RWPE2 (cell line): ENCODE measurements around the gene DMD.

Experiments
- ATAC-seq: fragments of 200-7000 bp; cut with Tn5 transposase; 3 replicates; pipeline ENCODE4 v1.9.1; 2021; ENCODE audit warnings: low read depth
- DNase-seq: peaks from one replicate; pipeline ENCODE4 v3.0.0-alpha.2; 2020; ENCODE audit warnings: low spot score
- H3K27ac ChIP-seq: fragments of 450-650 bp; 2 replicates; pipeline ENCODE4 v1.5.1; 2017; ENCODE audit warnings: mild to moderate bottlenecking; ENCODE audit not compliant: poor library complexity, severe bottlenecking
- H3K27me3 ChIP-seq: fragments of 250-450 bp; sonication (Bioruptor Pico); 2 replicates; pipeline ENCODE4 v1.5.1; 2021; ENCODE audit warnings: mild to moderate bottlenecking, moderate library complexity; ENCODE audit not compliant: insufficient read depth, poor library complexity, severe bottlenecking
- H3K36me3 ChIP-seq: fragments of 250-450 bp; sonication (Bioruptor Pico); 2 replicates; pipeline ENCODE4 v1.5.1; 2020; ENCODE audit warnings: low read depth, mild to moderate bottlenecking, moderate library complexity
- H3K4me1 ChIP-seq: fragments of 250-450 bp; sonication (Bioruptor Pico); 2 replicates; pipeline ENCODE4 v1.5.1; 2021; ENCODE audit warnings: mild to moderate bottlenecking, moderate library complexity; ENCODE audit not compliant: insufficient read depth, poor library complexity, severe bottlenecking
- H3K4me3 ChIP-seq: fragments of 250-450 bp; sonication (Bioruptor Pico); 2 replicates; pipeline ENCODE4 v1.5.1; 2021; ENCODE audit warnings: mild to moderate bottlenecking, moderate library complexity; ENCODE audit not compliant: severe bottlenecking
- H3K9me3 ChIP-seq: fragments of 250-450 bp; sonication (Bioruptor Pico); 2 replicates; pipeline ENCODE4 v1.5.1; 2021; ENCODE audit warnings: mild to moderate bottlenecking, moderate library complexity; ENCODE audit not compliant: severe bottlenecking
- TF ChIP-seq, protein P1 (sequence below): fragments of 450-650 bp; IDR thresholded peaks from one replicate; pipeline ENCODE4 v1.5.1; 2017; ENCODE audit warnings: mild to moderate bottlenecking, moderate library complexity; ENCODE audit not compliant: poor library complexity, severe bottlenecking

Gene DMD

DNA sequence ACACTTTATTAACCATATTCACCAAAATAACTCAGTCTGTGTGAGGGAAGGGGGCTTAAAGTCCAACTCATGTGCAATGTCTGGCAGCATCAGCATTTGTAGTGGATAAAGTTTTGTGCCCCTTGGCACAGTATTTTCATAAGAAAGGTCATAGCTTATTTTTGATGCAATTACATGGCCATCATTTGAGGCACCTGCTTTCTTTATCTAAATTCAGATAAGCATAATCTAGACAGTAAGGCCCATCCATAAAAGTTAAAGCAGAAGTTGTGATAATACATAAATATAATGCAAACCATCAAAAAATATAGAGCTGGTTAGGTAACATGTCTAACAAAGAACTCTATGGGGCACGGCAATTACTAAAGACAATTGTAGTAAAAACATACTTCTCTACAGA, 763.7 kb downstream of the DMD start:
- Histone ChIP-seq H3K36me3 (no peaks in the 10 kb centered on the region), H3K4me3 (no peak overlapping the region), H3K27me3 (no peaks in the 10 kb centered on the region), H3K9me3 (no peaks in the 10 kb centered on the region), H3K4me1 (no peaks in the 10 kb centered on the region), H3K27ac (no peak overlapping the region)
- TF ChIP-seq, protein P1, sequence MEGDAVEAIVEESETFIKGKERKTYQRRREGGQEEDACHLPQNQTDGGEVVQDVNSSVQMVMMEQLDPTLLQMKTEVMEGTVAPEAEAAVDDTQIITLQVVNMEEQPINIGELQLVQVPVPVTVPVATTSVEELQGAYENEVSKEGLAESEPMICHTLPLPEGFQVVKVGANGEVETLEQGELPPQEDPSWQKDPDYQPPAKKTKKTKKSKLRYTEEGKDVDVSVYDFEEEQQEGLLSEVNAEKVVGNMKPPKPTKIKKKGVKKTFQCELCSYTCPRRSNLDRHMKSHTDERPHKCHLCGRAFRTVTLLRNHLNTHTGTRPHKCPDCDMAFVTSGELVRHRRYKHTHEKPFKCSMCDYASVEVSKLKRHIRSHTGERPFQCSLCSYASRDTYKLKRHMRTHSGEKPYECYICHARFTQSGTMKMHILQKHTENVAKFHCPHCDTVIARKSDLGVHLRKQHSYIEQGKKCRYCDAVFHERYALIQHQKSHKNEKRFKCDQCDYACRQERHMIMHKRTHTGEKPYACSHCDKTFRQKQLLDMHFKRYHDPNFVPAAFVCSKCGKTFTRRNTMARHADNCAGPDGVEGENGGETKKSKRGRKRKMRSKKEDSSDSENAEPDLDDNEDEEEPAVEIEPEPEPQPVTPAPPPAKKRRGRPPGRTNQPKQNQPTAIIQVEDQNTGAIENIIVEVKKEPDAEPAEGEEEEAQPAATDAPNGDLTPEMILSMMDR, result no peak
- ATAC-seq (no peak), DNase-seq (no peak)

DNA sequence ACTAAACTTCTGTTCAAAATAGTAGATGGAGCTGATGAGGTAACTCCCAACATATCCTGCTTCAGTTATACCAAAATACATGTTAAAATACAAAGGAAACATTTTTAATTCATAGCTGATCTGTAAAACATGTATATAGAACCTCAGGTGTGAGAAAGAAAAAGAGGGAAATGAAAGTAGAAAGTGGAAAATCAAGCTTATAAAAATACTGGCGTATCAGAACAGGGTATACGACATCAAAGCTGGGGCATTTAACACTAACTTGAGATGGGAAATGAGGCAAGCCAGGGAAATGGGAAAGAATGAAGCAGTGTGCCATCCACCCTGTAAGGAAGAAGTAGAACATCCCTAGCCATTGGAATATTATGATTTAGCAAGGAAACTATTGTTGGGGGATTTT, 767.5 kb downstream of the DMD start:
- no peak for ATAC-seq
- H3K4me1 ChIP-seq, result no peaks in the 10 kb centered on the region
- no peaks in the 10 kb centered on the region for H3K36me3 ChIP-seq
- DNase-seq, result no peak
- H3K27ac ChIP-seq, result no peak overlapping the region
- no peak overlapping the region for H3K4me3 ChIP-seq
- no peaks in the 10 kb centered on the region for H3K27me3 ChIP-seq
- TF ChIP-seq, protein P1, result no peak
- no peaks in the 10 kb centered on the region for H3K9me3 ChIP-seq

DNA sequence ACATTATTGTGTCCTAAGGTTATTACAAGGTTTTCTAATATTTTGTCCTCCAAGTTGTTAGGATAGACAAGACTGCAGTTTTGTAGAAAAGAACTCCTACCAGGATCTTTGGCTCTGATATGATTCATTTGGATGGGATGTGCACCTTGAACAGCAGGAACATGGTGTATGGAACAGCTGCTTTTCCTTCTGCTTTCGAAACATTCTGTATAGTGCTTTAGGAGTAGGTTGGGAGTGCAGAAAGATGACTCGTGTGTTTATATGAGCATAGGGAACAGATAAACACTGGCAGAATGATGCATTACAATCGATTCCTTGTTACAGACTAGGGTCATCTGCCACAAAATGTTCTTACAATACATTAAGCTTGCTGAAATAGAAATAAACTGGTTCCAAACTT, 790.1 kb downstream of the DMD start:
- ATAC-seq, result no peak
- no peaks in the 10 kb centered on the region for H3K4me1 ChIP-seq
- TF ChIP-seq, protein P1, result no peak
- no peaks in the 10 kb centered on the region for H3K27me3 ChIP-seq
- H3K4me3 ChIP-seq, result no peak overlapping the region
- no peaks in the 10 kb centered on the region for H3K9me3 ChIP-seq
- no peaks in the 10 kb centered on the region for H3K36me3 ChIP-seq
- H3K27ac ChIP-seq, result no peak overlapping the region
- no peak for DNase-seq

DNA sequence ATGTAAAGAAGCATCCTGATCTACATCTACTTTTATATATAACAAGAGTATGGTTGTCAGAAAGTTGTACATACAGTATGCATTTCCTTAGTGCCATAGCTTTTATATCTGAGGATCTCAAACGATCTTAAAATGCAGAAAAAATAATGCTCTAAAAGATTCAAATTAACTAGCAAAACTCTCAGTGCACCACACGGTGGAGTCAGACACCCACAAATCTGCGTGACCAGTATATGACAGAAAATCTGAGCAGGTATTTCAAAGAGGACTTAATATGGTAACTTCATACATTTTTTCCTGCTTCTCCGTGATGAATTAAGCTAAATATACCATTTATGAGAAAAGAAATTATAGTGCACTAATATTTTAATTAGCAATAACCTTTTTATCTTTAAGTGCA, 803.0 kb downstream of the DMD start:
- no peaks in the 10 kb centered on the region for H3K4me1 ChIP-seq
- DNase-seq, result no peak
- no peaks in the 10 kb centered on the region for H3K9me3 ChIP-seq
- no peaks in the 10 kb centered on the region for H3K36me3 ChIP-seq
- TF ChIP-seq, protein P1, result peak; percentile 29
- no peak for ATAC-seq
- H3K27ac ChIP-seq, result no peak overlapping the region
- no peak overlapping the region for H3K4me3 ChIP-seq
- no peaks in the 10 kb centered on the region for H3K27me3 ChIP-seq

DNA sequence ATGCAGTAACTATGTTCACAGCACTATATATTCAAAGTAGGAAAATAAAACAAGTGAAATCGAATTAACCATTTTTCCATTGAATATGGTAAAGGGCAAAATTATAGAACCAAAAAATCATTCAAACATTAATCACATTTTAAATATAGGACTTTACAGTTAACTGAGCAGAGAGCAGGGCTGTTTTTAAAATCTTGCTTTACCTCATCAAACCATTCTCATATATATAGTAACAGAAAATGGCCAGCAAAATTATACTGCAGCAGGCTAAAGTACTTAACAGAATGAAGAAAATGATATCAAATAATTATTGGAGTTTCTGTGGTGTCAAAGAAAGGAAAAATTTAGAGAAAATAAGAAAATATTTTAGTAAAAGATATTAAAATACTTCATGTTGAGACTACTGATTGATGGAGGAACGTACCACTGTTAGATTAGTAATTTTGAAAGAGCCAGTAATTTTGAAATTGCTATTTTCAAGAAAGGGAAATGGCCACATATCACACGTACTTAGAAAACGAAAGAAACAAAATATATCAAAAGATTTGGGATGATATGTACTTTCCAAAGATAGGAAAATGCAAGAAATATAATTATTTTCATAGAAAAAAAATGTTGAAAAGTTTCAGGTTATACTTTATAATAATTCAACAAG, 813.7 kb downstream of the DMD start:
- TF ChIP-seq, protein P1, result no peak
- H3K27ac ChIP-seq, result no peak overlapping the region
- H3K36me3 ChIP-seq, result no peaks in the 10 kb centered on the region
- H3K9me3 ChIP-seq, result no peaks in the 10 kb centered on the region
- H3K4me3 ChIP-seq, result no peak overlapping the region
- no peak for ATAC-seq
- DNase-seq, result no peak
- H3K4me1 ChIP-seq, result no peaks in the 10 kb centered on the region
- no peaks in the 10 kb centered on the region for H3K27me3 ChIP-seq
